Activated naive CD4-positive, alpha-beta T cell treated with anti-CD3 and anti-CD28 coated beads, Interleukin-2, amount 10 ng/mL, durations not matched to agents 7 days and 5 days (primary cell): ENCODE measurements around the gene FAM13C.

Experiments used
- CTCF ChIA-PET: fragments of 350-600 bp; sonication (Branson Sonifier 250); formaldehyde crosslinking; loops from one replicate; lab custom pipeline; 2021; ENCODE audit warnings: antibody characterized with exemption; lab: Charles Lee
- DNase-seq: peaks from one replicate; pipeline ENCODE4 v3.0.0-alpha.2; 2020
- H3K27ac Mint-ChIP-seq: one replicate; pipeline ENCODE4 v1.8.0; 2021; ENCODE audit warnings: mild to moderate bottlenecking, moderate library complexity, mixed read lengths
- H3K27me3 Mint-ChIP-seq: one replicate; pipeline ENCODE4 v1.8.0; 2021; ENCODE audit warnings: mild to moderate bottlenecking, mixed read lengths
- H3K36me3 Mint-ChIP-seq: one replicate; pipeline ENCODE4 v1.8.0; 2021; ENCODE audit warnings: mixed read lengths
- H3K4me1 Mint-ChIP-seq: one replicate; pipeline ENCODE4 v1.8.0; 2021; ENCODE audit warnings: mixed read lengths
- H3K4me3 Mint-ChIP-seq: one replicate; pipeline ENCODE4 v1.8.0; 2021; ENCODE audit warnings: mild to moderate bottlenecking, moderate library complexity, mixed read lengths
- H3K9me3 Mint-ChIP-seq: one replicate; pipeline ENCODE4 v1.8.0; 2021; ENCODE audit warnings: mixed read lengths

Gene FAM13C

DNA sequence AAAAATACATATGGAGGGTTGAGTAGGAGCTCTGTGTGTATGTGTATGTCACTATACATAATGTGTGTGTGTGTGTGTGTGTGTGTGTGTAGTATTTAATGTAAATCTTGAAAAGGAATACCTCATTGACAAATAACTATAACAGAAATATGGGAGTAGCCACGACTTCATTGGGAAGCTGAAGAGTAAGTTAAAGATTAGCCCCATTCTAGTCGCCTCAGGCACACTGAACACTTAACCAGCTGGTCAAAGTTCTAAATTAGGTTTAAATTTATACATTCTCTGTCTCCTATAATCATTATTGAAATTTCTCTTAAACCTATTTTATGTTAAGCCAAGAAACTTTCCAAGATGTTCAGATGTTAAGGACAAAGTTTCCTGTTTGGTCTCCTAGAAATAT is 45.3 kb downstream of the FAM13C start:
- Mint-ChIP-seq H3K4me1 (no peaks in the 10 kb centered on the region), H3K9me3 (no peaks in the 10 kb centered on the region), H3K36me3 (no peaks in the 10 kb centered on the region), H3K4me3 (no peak overlapping the region), H3K27ac (no peak overlapping the region), H3K27me3 (no peaks in the 10 kb centered on the region)
- DNase-seq: no peak
- CTCF ChIA-PET: no interaction called here

DNA sequence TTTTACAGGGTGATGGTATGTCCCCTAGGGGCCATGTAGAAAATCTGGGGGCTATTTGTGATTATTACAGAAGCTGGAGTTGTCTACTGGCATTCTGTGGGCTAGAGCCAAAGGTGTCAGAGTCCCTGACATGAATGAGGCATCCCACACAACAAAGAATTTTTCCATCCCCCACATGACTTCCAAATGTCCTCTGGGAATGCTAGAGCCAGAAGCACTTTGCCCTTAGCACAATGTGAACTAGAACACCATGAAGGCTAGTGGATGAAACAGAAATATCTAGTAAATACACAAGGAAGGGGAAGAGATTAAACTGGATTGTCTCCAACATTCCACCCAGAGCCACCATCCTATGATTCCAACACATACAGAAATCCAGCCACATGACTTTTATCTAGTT is 46.9 kb downstream of the FAM13C start:
- no peaks in the 10 kb centered on the region for H3K4me1 Mint-ChIP-seq
- DNase-seq: no peak
- CTCF ChIA-PET: no interaction called here

DNA sequence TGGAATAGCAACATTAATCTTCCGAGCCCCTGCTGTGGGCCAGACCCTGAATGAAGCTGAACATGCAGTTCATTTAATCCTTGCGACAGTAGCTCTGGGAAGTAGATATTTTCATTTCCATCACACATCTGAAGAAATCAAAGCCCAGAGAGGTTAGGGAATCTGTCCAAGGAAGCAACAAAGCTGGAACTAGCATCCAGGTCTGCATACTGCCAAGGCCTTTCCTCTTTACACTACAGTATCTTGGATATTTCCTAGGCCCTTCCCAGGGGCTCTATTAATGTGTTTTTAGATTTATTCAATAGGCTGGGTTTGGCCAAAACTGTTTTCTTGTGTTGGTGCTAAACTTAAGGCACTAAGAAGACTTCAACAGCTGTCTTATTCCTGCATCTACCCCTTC is 48.1 kb downstream of the FAM13C start:
- CTCF ChIA-PET: no interaction called here
- H3K9me3 Mint-ChIP-seq: no peaks in the 10 kb centered on the region
- H3K4me1 Mint-ChIP-seq: no peaks in the 10 kb centered on the region
- no peaks in the 10 kb centered on the region for H3K36me3 Mint-ChIP-seq
- no peaks in the 10 kb centered on the region for H3K27me3 Mint-ChIP-seq
- no peak for DNase-seq
- H3K4me3 Mint-ChIP-seq: no peak overlapping the region
- H3K27ac Mint-ChIP-seq: no peak overlapping the region

More for the DNA sequence above, 46.9 kb downstream of the FAM13C start:
- Mint-ChIP-seq H3K4me3 (no peak overlapping the region), H3K27ac (no peak overlapping the region), H3K36me3 (no peaks in the 10 kb centered on the region), H3K9me3 (no peaks in the 10 kb centered on the region), H3K27me3 (no peaks in the 10 kb centered on the region)

DNA sequence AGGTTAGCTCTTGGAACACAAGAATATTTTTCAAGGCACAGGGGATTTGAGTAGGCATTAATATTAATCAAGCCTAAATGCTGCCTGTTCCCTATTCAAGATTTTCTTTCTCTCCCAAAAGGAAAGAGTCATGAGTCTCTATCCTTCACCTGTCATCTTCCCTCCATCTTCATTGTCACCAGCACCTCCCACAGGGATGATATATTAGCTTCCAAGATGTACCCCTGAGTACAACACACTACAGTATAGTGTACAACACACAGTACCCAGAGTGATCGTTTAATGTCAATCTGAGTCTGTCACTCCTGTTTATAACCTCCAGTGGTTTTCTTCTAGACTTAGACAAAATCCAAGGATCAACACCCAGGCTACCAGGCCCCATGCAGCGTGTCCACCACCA is 50.1 kb downstream of the FAM13C start:
- H3K36me3 Mint-ChIP-seq: no peaks in the 10 kb centered on the region
- CTCF ChIA-PET: no interaction called here

DNA sequence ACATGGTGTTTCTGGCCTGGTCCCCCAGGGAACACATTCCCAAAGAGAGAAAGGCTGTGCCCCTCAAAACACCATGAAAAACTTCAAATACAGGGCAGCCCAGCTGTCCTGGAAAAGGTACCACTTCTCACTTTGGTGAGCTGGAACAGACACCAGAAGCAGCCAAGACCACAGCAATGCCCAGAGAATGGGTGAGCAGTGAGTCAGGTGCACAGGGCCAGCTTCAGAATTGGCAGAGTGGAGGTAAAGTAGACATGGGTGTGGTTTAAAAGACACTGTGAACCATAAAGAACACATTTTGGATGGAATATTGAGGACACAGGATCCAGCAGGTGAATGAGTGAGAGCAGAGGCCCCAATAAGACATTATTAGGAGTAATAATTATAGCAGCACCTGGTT is 51.3 kb downstream of the FAM13C start:
- CTCF ChIA-PET: no interaction called here
- no peaks in the 10 kb centered on the region for H3K4me1 Mint-ChIP-seq
- H3K9me3 Mint-ChIP-seq: no peaks in the 10 kb centered on the region
- no peak overlapping the region for H3K4me3 Mint-ChIP-seq
- H3K27me3 Mint-ChIP-seq: no peaks in the 10 kb centered on the region
- no peaks in the 10 kb centered on the region for H3K36me3 Mint-ChIP-seq
- no peak for DNase-seq
- H3K27ac Mint-ChIP-seq: no peak overlapping the region

More for the DNA sequence above, 50.1 kb downstream of the FAM13C start:
- no peak overlapping the region for H3K27ac Mint-ChIP-seq
- H3K4me3 Mint-ChIP-seq: no peak overlapping the region
- H3K9me3 Mint-ChIP-seq: no peaks in the 10 kb centered on the region
- H3K4me1 Mint-ChIP-seq: no peaks in the 10 kb centered on the region
- no peaks in the 10 kb centered on the region for H3K27me3 Mint-ChIP-seq
- DNase-seq: no peak

DNA sequence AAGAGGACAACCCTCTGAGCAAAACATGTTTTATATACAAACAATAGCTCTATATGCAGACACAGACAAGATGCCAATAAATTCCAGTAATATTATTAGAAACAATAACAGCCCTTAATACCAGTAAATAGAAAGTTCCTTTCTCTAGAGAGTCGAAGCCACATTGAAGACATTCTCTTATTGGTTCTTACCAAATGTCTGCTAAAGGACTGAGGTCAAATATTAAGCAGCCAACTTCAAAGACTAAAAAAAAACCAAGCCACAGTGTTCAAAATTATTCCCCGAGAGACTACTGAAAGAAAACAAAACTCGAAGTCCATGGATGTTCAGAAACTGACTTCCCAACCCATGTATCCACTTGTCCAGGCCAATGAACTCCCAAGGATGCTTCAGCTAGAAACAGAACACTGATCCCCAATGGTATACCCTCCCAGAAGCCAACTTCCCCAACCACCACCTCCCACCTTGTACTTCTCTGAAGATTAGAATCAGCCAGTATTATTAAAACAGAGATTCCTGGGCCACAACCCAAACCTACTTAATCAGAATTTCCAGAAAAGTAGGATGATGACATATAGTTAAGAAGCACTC is 51.9 kb downstream of the FAM13C start:
- Mint-ChIP-seq H3K27ac (no peak overlapping the region), H3K4me3 (no peak overlapping the region), H3K36me3 (no peaks in the 10 kb centered on the region), H3K4me1 (no peaks in the 10 kb centered on the region), H3K9me3 (no peaks in the 10 kb centered on the region), H3K27me3 (no peaks in the 10 kb centered on the region)
- CTCF ChIA-PET: no interaction called here
- DNase-seq: no peak

DNA sequence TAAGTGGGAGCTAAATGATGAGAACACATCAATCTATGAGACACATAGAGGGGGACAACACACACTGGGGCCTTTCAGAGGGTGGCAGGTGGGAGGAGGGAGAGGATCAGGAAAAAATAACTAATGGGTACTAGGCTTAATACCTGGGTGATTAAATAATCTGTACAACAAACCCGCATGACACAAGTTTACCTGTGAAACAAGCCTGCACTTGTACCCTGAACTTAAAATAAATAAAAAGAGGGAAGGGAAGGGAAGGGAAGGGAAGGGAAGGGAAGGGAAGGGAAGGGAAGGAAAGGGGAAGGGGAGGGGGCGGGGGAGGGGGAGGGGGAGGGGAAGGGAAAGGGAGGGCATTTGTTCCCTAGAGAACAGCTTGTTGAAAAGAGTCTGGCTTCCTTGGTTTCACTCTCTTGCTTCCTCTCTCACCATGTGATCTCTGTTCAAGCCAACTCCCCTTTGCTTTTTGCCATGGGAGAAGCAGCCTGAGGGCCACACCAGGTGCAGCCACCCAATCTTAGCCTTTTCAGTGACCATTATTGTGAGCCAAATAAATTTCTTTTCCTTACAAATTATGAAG is 57.7 kb downstream of the FAM13C start:
- H3K4me3 Mint-ChIP-seq: no peak overlapping the region
- no peaks in the 10 kb centered on the region for H3K4me1 Mint-ChIP-seq
- no peaks in the 10 kb centered on the region for H3K36me3 Mint-ChIP-seq
- no peak overlapping the region for H3K27ac Mint-ChIP-seq
- CTCF ChIA-PET: no interaction called here
- DNase-seq: no peak
- H3K27me3 Mint-ChIP-seq: no peaks in the 10 kb centered on the region
- H3K9me3 Mint-ChIP-seq: no peaks in the 10 kb centered on the region

DNA sequence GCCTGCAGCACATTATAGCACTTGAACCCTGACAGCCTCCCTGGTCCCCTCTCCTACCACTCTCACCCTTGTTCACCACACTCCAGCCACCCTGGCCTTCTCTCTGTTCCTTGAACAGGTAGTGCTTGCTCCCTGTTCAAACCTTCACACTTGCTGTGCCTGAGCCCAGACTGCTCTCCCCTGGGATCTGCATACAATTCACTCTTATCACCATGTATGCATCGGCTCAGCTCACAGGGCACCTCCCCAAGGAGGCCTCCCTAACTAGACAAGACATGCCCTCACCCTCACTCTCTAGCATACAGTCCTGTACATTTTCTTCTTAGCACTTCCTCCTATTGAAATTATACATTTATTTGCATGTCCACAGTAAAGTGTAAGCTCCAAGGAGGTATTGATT is 59.3 kb downstream of the FAM13C start:
- CTCF ChIA-PET: no interaction called here
- H3K27me3 Mint-ChIP-seq: no peaks in the 10 kb centered on the region
- no peaks in the 10 kb centered on the region for H3K36me3 Mint-ChIP-seq
- no peaks in the 10 kb centered on the region for H3K4me1 Mint-ChIP-seq
- H3K9me3 Mint-ChIP-seq: no peaks in the 10 kb centered on the region
- no peak overlapping the region for H3K4me3 Mint-ChIP-seq
- no peak for DNase-seq
- no peak overlapping the region for H3K27ac Mint-ChIP-seq

DNA sequence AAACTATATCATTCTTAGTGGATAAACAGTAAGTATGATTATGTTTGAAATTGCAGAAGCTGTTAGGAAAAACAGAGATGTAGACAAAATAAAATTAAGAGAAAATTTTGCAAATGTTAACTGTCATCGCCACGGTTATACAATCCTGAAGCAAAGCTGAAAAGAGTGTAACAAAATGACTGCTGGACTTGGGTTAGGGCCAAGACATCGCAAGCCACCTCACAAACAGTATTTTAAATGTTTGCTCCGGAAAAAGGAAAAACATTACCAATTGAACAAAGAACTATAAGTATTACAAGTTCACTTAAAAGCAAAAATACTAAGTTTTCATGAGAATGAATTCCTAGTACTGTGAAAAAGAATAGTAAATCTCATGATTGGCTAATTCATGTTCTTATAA is 60.0 kb downstream of the FAM13C start:
- Mint-ChIP-seq H3K27me3 (no peaks in the 10 kb centered on the region), H3K4me3 (no peak overlapping the region), H3K9me3 (no peaks in the 10 kb centered on the region), H3K36me3 (no peaks in the 10 kb centered on the region), H3K27ac (no peak overlapping the region), H3K4me1 (no peaks in the 10 kb centered on the region)
- CTCF ChIA-PET: no interaction called here
- DNase-seq: no peak

DNA sequence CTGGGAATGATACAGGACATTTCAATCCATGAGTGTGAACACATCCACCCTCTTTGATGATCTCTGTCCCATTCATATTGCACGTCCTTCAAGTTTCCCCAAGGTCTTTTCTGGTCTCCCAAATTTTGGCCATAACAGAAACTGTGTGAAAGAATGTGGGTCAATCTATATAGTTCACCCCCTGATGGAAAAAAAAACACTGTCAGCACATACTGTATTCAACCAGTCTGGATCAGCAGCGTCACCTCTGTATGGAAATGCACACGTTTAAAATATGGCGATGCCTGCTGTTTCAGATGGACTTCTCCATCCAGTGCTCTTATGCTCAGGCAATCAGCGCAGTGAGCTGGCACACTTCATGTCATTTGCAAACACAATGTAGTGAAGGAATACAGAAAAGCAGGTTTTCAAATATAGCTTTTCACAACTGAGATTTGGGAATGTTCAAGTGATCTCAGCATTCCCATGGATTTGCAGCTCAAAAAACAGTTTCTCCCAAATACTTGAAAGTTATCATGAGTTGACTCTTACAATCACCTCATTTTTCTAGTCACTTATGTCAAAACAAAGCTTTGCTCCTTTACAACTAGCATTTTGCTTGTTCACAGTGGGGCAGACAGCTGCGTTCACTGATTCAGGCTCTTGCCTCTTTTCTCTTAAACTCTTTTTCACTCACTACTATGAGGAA is 61.1 kb downstream of the FAM13C start:
- no peak overlapping the region for H3K27ac Mint-ChIP-seq
- CTCF ChIA-PET: no interaction called here
- DNase-seq: no peak
- H3K4me1 Mint-ChIP-seq: no peaks in the 10 kb centered on the region
- H3K9me3 Mint-ChIP-seq: no peaks in the 10 kb centered on the region
- no peaks in the 10 kb centered on the region for H3K27me3 Mint-ChIP-seq
- no peaks in the 10 kb centered on the region for H3K36me3 Mint-ChIP-seq
- no peak overlapping the region for H3K4me3 Mint-ChIP-seq

DNA sequence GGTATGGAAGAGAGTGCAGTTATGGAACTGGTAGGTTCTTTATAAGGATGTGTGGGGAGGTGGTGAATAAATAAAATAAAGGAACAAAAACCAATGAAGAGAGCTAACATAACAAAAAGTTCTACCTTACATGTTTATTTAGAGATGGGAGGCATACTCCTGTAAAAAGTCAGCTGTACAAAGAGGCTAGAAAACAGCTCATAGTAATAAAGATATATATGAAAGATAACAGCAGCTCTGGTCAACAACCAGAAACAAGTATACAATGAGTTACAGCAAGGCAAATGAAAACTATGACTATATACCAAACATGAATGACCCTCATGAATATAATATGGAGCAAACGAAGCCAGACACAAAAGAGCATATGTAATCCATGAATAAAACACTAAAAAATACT is 62.0 kb downstream of the FAM13C start:
- no peaks in the 10 kb centered on the region for H3K27me3 Mint-ChIP-seq
- no peaks in the 10 kb centered on the region for H3K4me1 Mint-ChIP-seq
- no peaks in the 10 kb centered on the region for H3K36me3 Mint-ChIP-seq
- H3K27ac Mint-ChIP-seq: no peak overlapping the region
- CTCF ChIA-PET: no interaction called here
- H3K4me3 Mint-ChIP-seq: no peak overlapping the region
- H3K9me3 Mint-ChIP-seq: no peaks in the 10 kb centered on the region
- DNase-seq: no peak

DNA sequence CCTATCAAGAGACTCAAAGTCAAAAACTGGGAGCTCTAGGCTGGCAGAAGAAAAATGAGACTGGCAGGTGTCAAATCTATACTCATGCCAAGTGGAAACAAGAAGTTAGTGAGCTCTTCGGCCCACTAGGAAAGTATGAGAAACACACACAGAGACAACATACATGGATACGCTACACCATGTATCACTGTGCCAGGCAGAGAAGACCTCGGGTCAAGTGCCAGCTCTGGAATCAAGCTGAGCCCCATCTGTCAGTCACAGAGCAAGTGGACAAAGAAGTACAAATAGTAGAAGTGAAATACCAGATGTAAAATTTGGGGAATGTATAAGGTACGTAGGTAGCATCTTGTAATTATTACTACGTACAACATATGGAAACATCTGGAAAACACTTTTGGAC is 62.4 kb downstream of the FAM13C start:
- no peak for DNase-seq
- H3K27ac Mint-ChIP-seq: no peak overlapping the region
- CTCF ChIA-PET: no interaction called here
- no peaks in the 10 kb centered on the region for H3K9me3 Mint-ChIP-seq
- H3K36me3 Mint-ChIP-seq: no peaks in the 10 kb centered on the region
- no peak overlapping the region for H3K4me3 Mint-ChIP-seq
- no peaks in the 10 kb centered on the region for H3K4me1 Mint-ChIP-seq
- H3K27me3 Mint-ChIP-seq: no peaks in the 10 kb centered on the region

DNA sequence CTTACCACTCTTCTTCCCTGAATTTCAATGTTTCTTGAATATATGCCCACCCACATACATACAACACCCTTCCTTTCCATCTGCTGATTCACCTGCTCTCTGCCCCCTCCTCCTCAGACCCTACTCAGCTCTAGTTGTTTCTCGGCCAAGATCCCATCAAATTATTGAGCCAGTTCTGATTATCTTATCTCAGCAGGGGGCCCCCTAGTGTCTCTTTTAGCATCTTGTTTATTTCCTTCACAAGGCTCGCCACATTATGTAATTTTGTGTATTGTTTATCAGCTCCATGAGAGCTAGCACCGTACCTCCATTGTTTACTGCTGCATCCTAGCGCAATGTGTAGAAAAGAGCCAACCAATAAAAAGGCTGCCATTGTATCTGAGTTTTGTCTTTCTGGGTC is 71.9 kb downstream of the FAM13C start:
- Mint-ChIP-seq H3K4me1 (no peaks in the 10 kb centered on the region), H3K27me3 (no peaks in the 10 kb centered on the region), H3K9me3 (peaks cover 1% of the 10 kb centered on the region), H3K36me3 (no peaks in the 10 kb centered on the region), H3K4me3 (no peak overlapping the region), H3K27ac (no peak overlapping the region)
- no peak for DNase-seq
- CTCF ChIA-PET: no interaction called here

DNA sequence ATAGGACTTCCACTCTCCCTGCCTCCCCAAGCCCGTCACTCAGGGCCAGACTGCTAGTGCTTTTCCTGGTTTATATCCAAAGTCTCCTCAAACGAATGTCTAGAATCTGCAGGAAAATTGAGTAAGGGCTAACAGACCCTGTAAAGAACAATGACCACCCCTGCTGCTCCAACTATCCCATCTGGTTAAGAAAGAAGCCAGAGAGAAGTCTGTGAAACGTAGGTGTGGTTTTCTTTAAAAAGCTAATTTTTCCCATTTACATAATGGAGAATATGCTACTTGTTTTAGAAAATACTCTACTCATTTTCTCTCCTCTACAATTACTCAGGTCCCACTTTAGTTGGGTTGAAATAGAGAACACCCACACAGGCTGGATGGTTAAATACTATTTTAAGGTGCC is 72.5 kb downstream of the FAM13C start:
- Mint-ChIP-seq H3K27ac (no peak overlapping the region), H3K9me3 (peaks cover 1% of the 10 kb centered on the region), H3K4me1 (no peaks in the 10 kb centered on the region), H3K4me3 (no peak overlapping the region), H3K27me3 (no peaks in the 10 kb centered on the region), H3K36me3 (no peaks in the 10 kb centered on the region)
- CTCF ChIA-PET: no interaction called here
- DNase-seq: no peak

DNA sequence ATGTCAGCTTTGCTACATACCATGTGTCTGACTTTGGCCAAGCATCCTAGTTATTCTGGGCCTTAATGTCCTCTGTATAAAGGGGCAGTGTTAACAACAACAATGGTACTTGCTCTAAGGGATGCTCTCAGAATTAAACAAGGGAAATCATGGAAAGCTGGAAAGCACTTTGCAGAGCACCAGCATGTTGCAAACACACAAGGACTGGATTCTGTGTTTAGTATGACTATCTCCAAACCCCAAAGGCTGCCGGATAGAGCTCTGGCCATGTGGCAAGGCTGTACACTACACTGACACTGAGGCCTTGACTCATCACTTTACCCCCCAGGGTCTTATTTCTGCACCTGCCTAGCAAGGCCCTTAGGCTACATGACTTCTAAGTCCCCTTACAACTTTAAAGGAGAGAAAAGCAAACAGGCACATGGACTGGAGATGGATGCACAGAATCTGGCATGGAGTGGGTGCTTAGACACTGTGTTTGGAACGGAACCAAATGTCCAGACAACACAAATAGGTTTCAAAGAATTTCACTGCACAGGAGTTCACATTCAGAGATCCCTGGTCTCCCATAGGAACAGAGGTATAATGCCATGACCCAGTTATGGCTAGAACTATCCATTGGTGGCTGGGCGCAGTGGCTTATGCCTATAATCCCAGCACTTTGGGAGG is 74.6 kb downstream of the FAM13C start:
- no peak for DNase-seq
- H3K4me3 Mint-ChIP-seq: no peak overlapping the region
- H3K4me1 Mint-ChIP-seq: no peaks in the 10 kb centered on the region
- no peak overlapping the region for H3K27ac Mint-ChIP-seq
- CTCF ChIA-PET: no interaction called here
- H3K36me3 Mint-ChIP-seq: no peaks in the 10 kb centered on the region
- peaks cover 1% of the 10 kb centered on the region for H3K9me3 Mint-ChIP-seq
- no peaks in the 10 kb centered on the region for H3K27me3 Mint-ChIP-seq
